HG03066 (cell line): ENCODE data around the gene TBL1Y.
"Not testable (repeated sequence)": the region's sequence is repeated elsewhere in the genome, so short reads cannot be mapped to it uniquely, and the experiment has no call there.

ENCODE experiments used
- ATAC-seq: cut with Tn5 transposase; IDR thresholded peaks from one replicate; pipeline ENCODE4 v1.9.1; 2021; ENCODE audit warnings: low read depth; ENCODE audit not compliant: unreplicated experiment

TBL1Y gene

GRCh38 chrY:6910372-6911252 is at the start of gene TBL1Y:
TSS of gene TBL1Y (plus strand) at chrY:6910697. CDS start at chrY:7025085, 114,388 bp downstream.
- ATAC-seq, result no peak

DNA sequence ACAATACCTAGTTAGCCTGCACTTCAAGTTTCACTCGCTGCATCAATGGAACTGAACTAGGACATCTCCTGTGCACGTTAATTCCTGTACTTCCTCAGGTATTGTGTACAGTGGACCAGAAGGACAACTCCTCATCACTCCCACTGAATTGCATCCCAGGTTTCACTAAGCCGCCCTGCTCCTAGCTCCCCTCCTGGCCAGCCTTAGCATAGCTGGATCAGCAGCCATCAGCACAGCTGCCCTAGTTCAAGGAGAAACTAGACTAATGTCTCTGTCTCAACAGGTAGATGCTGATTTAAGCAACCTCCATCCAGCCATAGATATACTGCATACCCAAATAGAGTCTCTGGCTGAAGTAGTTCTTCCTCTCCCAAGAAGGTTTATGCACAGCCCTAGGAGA is 16.0 kb upstream of the TBL1Y start:
- no peak for ATAC-seq

DNA sequence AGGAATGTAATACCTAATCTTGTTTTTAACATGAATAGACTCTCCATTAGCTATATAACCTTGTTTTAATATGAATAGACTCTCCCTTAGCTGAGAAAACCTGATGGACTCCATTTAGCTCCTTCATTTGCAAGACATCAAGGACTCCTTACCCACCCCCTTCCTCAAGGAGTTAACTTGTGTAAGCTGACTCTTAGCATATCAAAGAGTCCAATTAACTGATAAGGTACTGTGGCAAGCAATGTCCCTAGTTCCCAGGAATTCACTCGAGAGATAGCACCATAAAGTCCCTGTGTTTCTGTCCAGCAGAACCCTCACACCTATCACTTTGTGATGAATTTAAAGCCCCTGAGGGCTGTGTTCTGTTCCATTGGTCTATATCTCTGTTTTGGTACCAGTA is 15.3 kb upstream of the TBL1Y start:
- no peak for ATAC-seq

DNA sequence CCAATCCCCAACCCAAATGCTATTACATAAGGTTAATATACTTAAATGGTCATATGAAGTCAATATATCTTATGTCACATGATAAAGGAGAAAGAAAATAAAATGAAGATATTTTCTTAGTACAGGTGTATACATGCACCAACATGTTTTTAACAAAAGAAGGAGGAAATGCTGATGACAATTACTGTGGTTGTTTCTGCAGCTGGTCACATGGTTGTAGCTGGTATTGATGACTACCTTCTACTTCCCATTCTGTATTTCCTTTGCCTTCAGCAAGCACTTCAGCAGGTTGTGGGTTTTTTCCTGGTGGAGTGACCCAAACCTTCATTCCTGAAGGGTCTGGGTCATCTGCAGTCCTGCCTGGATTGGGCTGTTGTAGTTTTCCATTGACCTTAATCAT is 8.4 kb upstream of the TBL1Y start:
- ATAC-seq, result not testable (repeated sequence)

DNA sequence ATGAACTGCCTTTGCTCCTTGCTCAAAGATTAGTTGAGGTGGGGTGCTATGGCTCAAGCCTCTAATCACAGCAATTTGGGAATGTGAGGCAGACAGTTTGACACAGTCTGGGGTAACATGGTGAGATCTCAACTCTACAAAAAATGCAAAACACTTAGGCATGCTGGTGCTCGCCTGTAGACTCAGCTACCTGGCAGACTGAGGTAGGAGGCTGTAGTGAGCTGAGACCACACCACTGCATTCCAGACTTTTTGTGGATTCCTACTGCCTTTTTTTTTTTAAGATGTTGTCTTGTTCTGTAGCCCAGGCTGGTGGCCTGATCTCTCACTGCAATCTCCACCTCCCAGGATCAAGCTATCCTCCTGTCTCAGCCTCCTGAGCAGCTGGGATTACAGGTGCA is 2.9 kb upstream of the TBL1Y start:
- ATAC-seq, result no peak

DNA sequence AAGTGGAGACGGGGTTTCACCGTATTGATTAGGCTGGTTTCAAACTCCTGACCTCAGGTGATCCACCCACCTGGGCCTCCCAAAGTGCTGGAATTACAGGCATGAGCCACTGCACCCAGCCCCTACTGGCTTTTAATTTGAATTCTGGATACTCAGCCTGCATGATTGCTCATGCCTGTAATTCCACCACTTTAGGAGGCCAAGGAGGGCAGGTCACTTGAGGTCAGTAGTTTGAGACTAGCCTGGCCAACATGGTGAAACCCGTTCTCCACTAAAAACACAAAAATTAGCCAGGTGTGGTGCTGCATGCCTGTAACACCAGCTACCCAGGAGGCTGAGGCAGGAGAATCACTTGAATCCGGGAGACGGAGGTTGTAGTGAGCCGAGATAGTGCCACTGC is 2.5 kb upstream of the TBL1Y start:
- not testable (repeated sequence) for ATAC-seq

- ATAC-seq, result no peak
These were observed 1.4 kb upstream of the TBL1Y start for GRCh38 chrY:6909118-6909521.

- ATAC-seq, result no peak
These were observed 641 bp upstream of the TBL1Y start for GRCh38 chrY:6909856-6910255.

- ATAC-seq, result no peak
These were observed 870 bp downstream of the TBL1Y start, which contains the start of gene AMELY for GRCh38 chrY:6911253-6911881. TSS of gene AMELY (minus strand) at chrY:6911752. CDS start at chrY:6872608, 39,144 bp downstream.

- ATAC-seq, result no peak
These were observed 2.9 kb downstream of the TBL1Y start for GRCh38 chrY:6913362-6913761.

- no peak for ATAC-seq
These were observed 10.6 kb downstream of the TBL1Y start for GRCh38 chrY:6921061-6921460.

DNA sequence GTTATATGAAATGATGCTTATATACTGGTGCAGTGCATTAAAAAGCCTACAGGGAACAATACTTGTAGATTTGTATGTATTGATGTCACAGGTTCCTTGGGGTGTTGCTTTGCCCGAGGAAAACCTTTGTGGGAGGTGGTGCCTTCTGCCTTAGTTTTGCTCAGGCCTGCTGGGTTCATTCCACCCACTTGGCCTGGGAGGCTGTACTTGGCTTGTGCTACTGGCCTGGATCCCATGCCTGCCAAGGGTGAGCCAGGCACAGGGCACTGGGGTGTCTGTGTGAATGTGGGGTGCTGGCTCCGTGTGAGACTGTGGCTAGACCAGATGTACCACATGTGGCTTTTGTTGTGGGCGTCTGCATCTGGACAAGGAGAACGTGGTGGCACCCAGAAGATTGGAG is 17.8 kb downstream of the TBL1Y start:
- no peak for ATAC-seq

DNA sequence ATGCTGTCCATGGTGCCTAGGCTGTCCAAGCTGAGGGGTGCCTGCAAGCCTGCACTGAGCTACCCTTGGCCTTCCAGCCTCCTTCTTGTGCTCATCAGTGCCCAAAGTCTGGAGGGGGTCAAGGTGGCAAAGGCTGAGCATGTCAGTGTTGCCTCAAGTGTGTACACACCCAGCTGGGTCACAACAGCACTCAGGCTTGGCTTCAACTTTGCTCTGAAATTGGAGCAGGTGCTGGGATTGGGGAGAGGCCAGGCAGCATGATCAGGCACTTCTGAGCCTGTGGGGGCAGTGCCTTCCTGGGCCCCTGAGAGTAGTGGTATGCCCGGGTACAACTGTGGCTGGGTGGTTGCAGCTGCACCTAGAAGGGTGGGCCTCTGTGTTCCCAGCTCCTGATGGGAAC is 18.7 kb downstream of the TBL1Y start:
- no peak for ATAC-seq

DNA sequence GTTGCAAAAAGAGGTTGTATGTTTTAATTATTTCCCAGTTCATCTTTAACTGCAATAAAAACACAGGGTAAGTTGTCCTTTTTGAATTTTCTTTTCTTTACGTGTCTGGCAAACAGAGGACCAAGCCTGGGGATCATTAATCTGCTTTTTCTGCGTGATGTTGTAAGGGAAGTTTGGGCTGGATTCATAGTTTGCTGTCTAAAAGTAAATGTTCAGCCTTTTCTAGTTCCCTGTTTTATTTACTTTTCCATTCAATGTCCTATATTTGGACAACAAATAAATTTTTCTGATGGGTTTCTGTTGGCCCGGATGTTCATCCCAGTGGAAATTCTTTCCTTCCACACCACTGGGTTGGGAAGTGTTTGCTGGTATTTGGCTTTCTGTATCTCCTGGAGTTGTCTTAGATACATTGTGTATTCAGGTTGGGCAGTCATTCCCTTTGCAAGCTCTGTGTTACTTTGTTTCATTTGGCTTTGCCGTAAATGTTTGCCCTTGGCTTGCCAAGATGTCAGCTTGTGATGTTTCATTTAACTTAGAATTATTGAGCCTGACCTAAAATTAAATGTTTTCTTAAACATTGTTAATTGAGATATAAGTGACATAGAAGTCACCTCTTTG is 21.4 kb downstream of the TBL1Y start:
- ATAC-seq, result no peak

GRCh38 chrY:6935497-6935896 is 25.0 kb downstream of the TBL1Y start:
- ATAC-seq, result no peak

GRCh38 chrY:6947695-6948094 is 37.2 kb downstream of the TBL1Y start:
- no peak for ATAC-seq

- ATAC-seq, result no peak
These were observed 37.9 kb downstream of the TBL1Y start for GRCh38 chrY:6948378-6948777.

DNA sequence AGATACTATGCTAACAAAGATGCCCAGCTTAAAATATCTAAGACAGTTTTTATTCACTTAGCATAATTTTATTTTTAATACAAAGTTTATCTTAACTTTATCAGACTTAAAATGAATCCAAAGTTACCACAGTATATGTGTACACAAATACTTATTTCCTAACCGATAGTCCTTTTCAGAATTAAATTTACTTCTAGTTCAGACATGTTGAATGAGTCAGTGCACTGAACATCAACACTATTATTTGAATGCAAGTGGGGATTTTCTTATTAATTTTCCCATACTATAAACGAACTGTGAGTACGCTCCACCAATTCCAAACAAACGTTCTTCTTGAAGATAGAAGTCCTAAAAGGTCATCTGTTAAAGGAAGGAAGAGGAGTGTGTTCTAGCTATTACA is 39.5 kb downstream of the TBL1Y start:
- ATAC-seq, result no peak

DNA sequence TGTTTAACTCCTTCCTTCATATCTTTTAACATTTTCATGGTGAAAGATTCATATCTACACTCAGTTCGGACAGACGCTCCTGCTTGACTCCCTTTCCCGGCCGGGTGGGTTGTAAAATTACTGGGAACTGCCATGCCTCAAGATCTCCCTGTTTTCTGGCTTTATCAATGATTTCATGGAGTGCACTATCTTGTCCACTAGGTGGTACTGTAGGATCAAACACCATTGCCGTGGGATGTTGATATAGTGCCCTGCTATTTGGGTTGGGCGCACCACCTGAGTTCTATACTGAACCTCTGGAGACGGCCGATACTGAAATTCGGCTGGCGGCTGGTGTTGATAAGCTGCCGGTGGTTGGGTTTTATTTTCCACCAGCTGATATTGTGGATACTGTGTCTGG is 54.2 kb downstream of the TBL1Y start:
- ATAC-seq, result no peak

- no peak for ATAC-seq
These were observed 56.0 kb downstream of the TBL1Y start for GRCh38 chrY:6966521-6966920.

DNA sequence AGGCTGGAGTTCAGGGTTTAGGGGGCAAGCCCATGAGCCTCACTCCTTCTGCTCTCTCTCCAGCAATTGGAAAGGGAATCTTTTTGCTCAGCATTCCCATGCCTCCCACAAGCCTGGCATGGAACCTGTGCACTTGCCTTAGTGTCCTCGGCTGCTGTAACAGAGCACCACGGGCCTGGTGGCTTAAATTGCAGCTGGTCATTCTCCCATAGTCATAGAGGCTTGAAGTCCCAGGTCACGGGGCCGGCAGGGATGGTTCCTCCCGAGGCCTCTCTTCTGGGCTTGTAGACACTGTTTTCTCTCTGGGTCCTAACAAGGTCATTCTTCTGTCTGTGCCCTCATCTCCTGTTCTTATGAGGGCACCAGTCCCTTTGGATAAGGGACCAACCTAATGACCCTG is 57.2 kb downstream of the TBL1Y start:
- ATAC-seq, result no peak

DNA sequence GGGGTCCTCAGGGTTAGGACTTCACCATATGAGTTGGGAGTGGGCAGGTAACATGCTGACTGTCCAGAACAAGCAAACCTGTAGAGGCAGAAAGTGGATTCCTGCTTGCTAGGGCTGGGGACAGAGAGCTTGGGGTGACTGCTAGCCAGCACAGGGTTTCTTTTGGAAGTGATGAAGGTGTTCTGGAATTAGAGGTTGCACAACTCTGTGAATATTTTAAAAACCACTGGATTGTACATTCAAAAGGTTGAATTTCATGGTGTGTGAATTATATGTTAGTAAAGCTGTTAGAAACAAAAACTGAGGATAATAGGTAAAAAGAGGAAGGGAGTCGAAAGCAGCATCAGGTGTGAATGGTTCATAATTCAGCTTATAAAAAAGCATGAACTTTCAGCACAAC is 57.7 kb downstream of the TBL1Y start:
- no peak for ATAC-seq
